SJSA1 (cell line): ENCODE data around the gene JMJD8. TPM values are rescaled to one million over a fixed set of nuclear protein-coding genes. Genes with fewer than 3 reads are reported as not detected.

Experiments
- DNase-seq, 2 experiments: peaks; one replicate each; pipeline ENCODE4 v3.0.0-alpha.2; 2015 to 2020; ENCODE audit warnings: low spot score in 2 of 2, low read depth in 1 of 2
- H3K27ac ChIP-seq: fragments of 250-450 bp; sonication (Bioruptor Pico); 2 replicates; pipeline ENCODE4 v1.5.1; 2020; ENCODE audit warnings: mild to moderate bottlenecking, moderate library complexity
- H3K27me3 ChIP-seq: fragments of 250-450 bp; sonication (Bioruptor Pico); replicated peaks from 2 replicates; pipeline ENCODE4 v1.5.1; 2020; ENCODE audit warnings: mild to moderate bottlenecking, moderate library complexity
- H3K36me3 ChIP-seq: fragments of 250-450 bp; sonication (Bioruptor Pico); 2 replicates; pipeline ENCODE4 v1.5.1; 2020; ENCODE audit warnings: mild to moderate bottlenecking
- H3K4me1 ChIP-seq: fragments of 250-450 bp; sonication (Bioruptor Pico); replicated peaks from 2 replicates; pipeline ENCODE4 v1.6.1; 2021; ENCODE audit warnings: mild to moderate bottlenecking
- H3K4me3 ChIP-seq: fragments of 250-450 bp; sonication (Bioruptor Pico); 2 replicates; pipeline ENCODE4 v1.5.1; 2020; ENCODE audit warnings: mild to moderate bottlenecking
- H3K9me3 ChIP-seq: fragments of 250-450 bp; sonication (Bioruptor Pico); replicated peaks from 2 replicates; pipeline ENCODE4 v1.5.1; 2020; ENCODE audit warnings: mild to moderate bottlenecking
- total RNA-seq: library from RNA; depleted of rRNA; stranded (reverse); fragments of >200 nt; shearing (Covaris generic); gene quantifications from 2 replicates; pipeline ENCODE4 v1.2.3, GENCODE V29; 2014

JMJD8 gene
- total RNA-seq, 1 experiment from 2014 or later, result 25.7 TPM

GRCh38 chr16:667780-668518 lies 16.2 kb downstream of the JMJD8 start, which contains the start of gene RHOT2:
Gene RHOT2, plus strand, starts transcription at chr16:668132. Its CDS starts 68 bp downstream, at chr16:668200.
- Histone ChIP-seq H3K4me1 (peaks cover 10% of the 10 kb centered on the region), H3K27ac (peak within 1 kb of the TSS; percentile 23; the same call in 1 of the 2 replicates), H3K27me3 (no peaks in the 10 kb centered on the region), H3K36me3 (peaks cover 58% of the 10 kb centered on the region), H3K9me3 (no peaks in the 10 kb centered on the region), H3K4me3 (peak within 1 kb of the TSS; percentile 80)
- DNase-seq, result peak; percentile 68 to 93

- Histone ChIP-seq H3K27me3 (no peaks in the 10 kb centered on the region), H3K36me3 (peaks cover 53% of the 10 kb centered on the region), H3K9me3 (no peaks in the 10 kb centered on the region), H3K27ac (no peak overlapping the region), H3K4me3 (peak overlapping the region; percentile 80), H3K4me1 (peaks cover 10% of the 10 kb centered on the region)
- DNase-seq, result no peak
Observed at GRCh38 chr16:667113-667779, 16.9 kb downstream of the JMJD8 start.

GRCh38 chr16:666572-666971 lies 17.6 kb downstream of the JMJD8 start:
- no peak for DNase-seq
- peaks cover 47% of the 10 kb centered on the region for H3K36me3 ChIP-seq
- no peak overlapping the region for H3K27ac ChIP-seq
- H3K4me1 ChIP-seq, result peaks cover 10% of the 10 kb centered on the region
- H3K27me3 ChIP-seq, result no peaks in the 10 kb centered on the region
- H3K4me3 ChIP-seq, result no peak overlapping the region
- H3K9me3 ChIP-seq, result no peaks in the 10 kb centered on the region

GRCh38 chr16:662597-662996 lies 21.5 kb downstream of the JMJD8 start:
- no peaks in the 10 kb centered on the region for H3K27me3 ChIP-seq
- no peaks in the 10 kb centered on the region for H3K9me3 ChIP-seq
- DNase-seq, result no peak
- no peaks in the 10 kb centered on the region; the same call in 1 of the 2 replicates for H3K4me1 ChIP-seq
- peaks cover 39% of the 10 kb centered on the region for H3K36me3 ChIP-seq
- no peak overlapping the region for H3K27ac ChIP-seq
- H3K4me3 ChIP-seq, result no peak overlapping the region

GRCh38 chr16:662095-662494 lies 22.0 kb downstream of the JMJD8 start:
- H3K27ac ChIP-seq, result no peak overlapping the region
- H3K4me3 ChIP-seq, result no peak overlapping the region
- no peaks in the 10 kb centered on the region for H3K4me1 ChIP-seq
- no peaks in the 10 kb centered on the region for H3K9me3 ChIP-seq
- H3K36me3 ChIP-seq, result peaks cover 39% of the 10 kb centered on the region
- DNase-seq, result no peak
- no peaks in the 10 kb centered on the region for H3K27me3 ChIP-seq

GRCh38 chr16:661184-661821 lies 22.8 kb downstream of the JMJD8 start:
- Histone ChIP-seq H3K4me1 (no peaks in the 10 kb centered on the region), H3K27ac (no peak overlapping the region), H3K4me3 (no peak overlapping the region), H3K36me3 (peaks cover 44% of the 10 kb centered on the region), H3K27me3 (no peaks in the 10 kb centered on the region), H3K9me3 (no peaks in the 10 kb centered on the region)
- no peak for DNase-seq

GRCh38 chr16:660459-661183 lies 23.5 kb downstream of the JMJD8 start:
- Histone ChIP-seq H3K9me3 (no peaks in the 10 kb centered on the region), H3K36me3 (peaks cover 48% of the 10 kb centered on the region), H3K4me3 (no peak overlapping the region), H3K27ac (no peak overlapping the region), H3K27me3 (no peaks in the 10 kb centered on the region), H3K4me1 (no peaks in the 10 kb centered on the region)
- no peak for DNase-seq

GRCh38 chr16:660132-660458 lies 24.0 kb downstream of the JMJD8 start:
- DNase-seq, result no peak
- no peaks in the 10 kb centered on the region for H3K4me1 ChIP-seq

GRCh38 chr16:659618-660017 lies 24.5 kb downstream of the JMJD8 start:
- no peak for DNase-seq
- no peaks in the 10 kb centered on the region for H3K27me3 ChIP-seq
- H3K27ac ChIP-seq, result no peak overlapping the region
- H3K4me1 ChIP-seq, result no peaks in the 10 kb centered on the region
- H3K9me3 ChIP-seq, result no peaks in the 10 kb centered on the region
- H3K4me3 ChIP-seq, result no peak overlapping the region
- peaks cover 58% of the 10 kb centered on the region for H3K36me3 ChIP-seq

More at GRCh38 chr16:660132-660458, 24.0 kb downstream of the JMJD8 start:
- Histone ChIP-seq H3K36me3 (peaks cover 53% of the 10 kb centered on the region), H3K9me3 (no peaks in the 10 kb centered on the region), H3K27me3 (no peaks in the 10 kb centered on the region), H3K27ac (no peak overlapping the region), H3K4me3 (no peak overlapping the region)

- Histone ChIP-seq H3K27ac (no peak overlapping the region), H3K36me3 (peaks cover 59% of the 10 kb centered on the region)
- no peak for DNase-seq
Observed at GRCh38 chr16:658679-659571, 25.2 kb downstream of the JMJD8 start.

GRCh38 chr16:657487-657886 lies 26.6 kb downstream of the JMJD8 start:
- H3K36me3 ChIP-seq, result peaks cover 70% of the 10 kb centered on the region
- H3K27ac ChIP-seq, result no peak overlapping the region
- no peaks in the 10 kb centered on the region for H3K9me3 ChIP-seq
- no peak for DNase-seq
- H3K4me1 ChIP-seq, result no peaks in the 10 kb centered on the region
- no peak overlapping the region for H3K4me3 ChIP-seq
- no peaks in the 10 kb centered on the region for H3K27me3 ChIP-seq

More at GRCh38 chr16:658679-659571, 25.2 kb downstream of the JMJD8 start:
- Histone ChIP-seq H3K4me1 (no peaks in the 10 kb centered on the region), H3K9me3 (no peaks in the 10 kb centered on the region), H3K4me3 (no peak overlapping the region), H3K27me3 (no peaks in the 10 kb centered on the region)

GRCh38 chr16:654034-654433 lies 30.1 kb downstream of the JMJD8 start:
- no peak overlapping the region for H3K27ac ChIP-seq
- H3K4me1 ChIP-seq, result peaks cover 12% of the 10 kb centered on the region
- no peak overlapping the region for H3K4me3 ChIP-seq
- no peaks in the 10 kb centered on the region for H3K27me3 ChIP-seq
- no peak for DNase-seq
- peaks cover 73% of the 10 kb centered on the region for H3K36me3 ChIP-seq
- no peaks in the 10 kb centered on the region for H3K9me3 ChIP-seq
